HL-60 (cell line): ENCODE data around the gene TAGLN.

Source experiments
- CTCF ChIP-seq: IDR thresholded peaks from one replicate; pipeline ENCODE4 v1.5.1; 2011; ENCODE audit warnings: low read length, control low read depth, inconsistent platforms; ENCODE audit not compliant: insufficient read depth
- POLR2AphosphoS5 ChIP-seq: IDR thresholded peaks from 2 replicates; pipeline ENCODE4 v1.6.1; 2012; ENCODE audit warnings: low read depth

GRCh38 chr11:117187428-117187798 lies 11.8 kb upstream of the TAGLN start:
- no peak for TF ChIP-seq POLR2AphosphoS5
- TF ChIP-seq CTCF = no peak
